Measurements from ENCODE around the gene PTBP3.

- TF ChIP-seq, protein P1, sequence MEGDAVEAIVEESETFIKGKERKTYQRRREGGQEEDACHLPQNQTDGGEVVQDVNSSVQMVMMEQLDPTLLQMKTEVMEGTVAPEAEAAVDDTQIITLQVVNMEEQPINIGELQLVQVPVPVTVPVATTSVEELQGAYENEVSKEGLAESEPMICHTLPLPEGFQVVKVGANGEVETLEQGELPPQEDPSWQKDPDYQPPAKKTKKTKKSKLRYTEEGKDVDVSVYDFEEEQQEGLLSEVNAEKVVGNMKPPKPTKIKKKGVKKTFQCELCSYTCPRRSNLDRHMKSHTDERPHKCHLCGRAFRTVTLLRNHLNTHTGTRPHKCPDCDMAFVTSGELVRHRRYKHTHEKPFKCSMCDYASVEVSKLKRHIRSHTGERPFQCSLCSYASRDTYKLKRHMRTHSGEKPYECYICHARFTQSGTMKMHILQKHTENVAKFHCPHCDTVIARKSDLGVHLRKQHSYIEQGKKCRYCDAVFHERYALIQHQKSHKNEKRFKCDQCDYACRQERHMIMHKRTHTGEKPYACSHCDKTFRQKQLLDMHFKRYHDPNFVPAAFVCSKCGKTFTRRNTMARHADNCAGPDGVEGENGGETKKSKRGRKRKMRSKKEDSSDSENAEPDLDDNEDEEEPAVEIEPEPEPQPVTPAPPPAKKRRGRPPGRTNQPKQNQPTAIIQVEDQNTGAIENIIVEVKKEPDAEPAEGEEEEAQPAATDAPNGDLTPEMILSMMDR (IDR thresholded peaks at IDR 0.05) = no peak
- no peak for TF ChIP-seq POLR2A (IDR thresholded peaks at IDR 0.05)
Measured at GRCh38 chr9:112295174-112295573, 38.2 kb downstream of the PTBP3 start.
